BE2C (cell line): Measurements from ENCODE around the gene RNF220.
A peak's percentile ranks its signal among the peaks of the same experiment; 100 is the strongest.

Experiments
- DNase-seq: peaks from one replicate; pipeline ENCODE4 v3.0.0-alpha.2; 2020
- H3K27me3 ChIP-seq: fragments of 250-450 bp; sonication (Bioruptor Pico); 2 replicates; pipeline ENCODE4 v1.5.1; 2020; ENCODE audit warnings: mild to moderate bottlenecking
- H3K36me3 ChIP-seq: fragments of 250-450 bp; sonication (Bioruptor Pico); 2 replicates; pipeline ENCODE4 v1.5.1; 2020; ENCODE audit warnings: mild to moderate bottlenecking
- H3K4me1 ChIP-seq: fragments of 250-450 bp; sonication (Bioruptor Pico); 2 replicates; pipeline ENCODE4 v1.5.1; 2020
- H3K4me3 ChIP-seq: 2 replicates; pipeline ENCODE4 v1.5.1; 2011; ENCODE audit warnings: low read depth, low read length
- H3K9me3 ChIP-seq: fragments of 250-450 bp; sonication (Bioruptor Pico); 2 replicates; pipeline ENCODE4 v1.5.1; 2020
- TF ChIP-seq, protein P1 (sequence below): IDR thresholded peaks from 2 replicates; pipeline ENCODE4 v1.5.1; 2012; ENCODE audit warnings: mild to moderate bottlenecking, low read depth, low read length

The RNF220 gene

DNA sequence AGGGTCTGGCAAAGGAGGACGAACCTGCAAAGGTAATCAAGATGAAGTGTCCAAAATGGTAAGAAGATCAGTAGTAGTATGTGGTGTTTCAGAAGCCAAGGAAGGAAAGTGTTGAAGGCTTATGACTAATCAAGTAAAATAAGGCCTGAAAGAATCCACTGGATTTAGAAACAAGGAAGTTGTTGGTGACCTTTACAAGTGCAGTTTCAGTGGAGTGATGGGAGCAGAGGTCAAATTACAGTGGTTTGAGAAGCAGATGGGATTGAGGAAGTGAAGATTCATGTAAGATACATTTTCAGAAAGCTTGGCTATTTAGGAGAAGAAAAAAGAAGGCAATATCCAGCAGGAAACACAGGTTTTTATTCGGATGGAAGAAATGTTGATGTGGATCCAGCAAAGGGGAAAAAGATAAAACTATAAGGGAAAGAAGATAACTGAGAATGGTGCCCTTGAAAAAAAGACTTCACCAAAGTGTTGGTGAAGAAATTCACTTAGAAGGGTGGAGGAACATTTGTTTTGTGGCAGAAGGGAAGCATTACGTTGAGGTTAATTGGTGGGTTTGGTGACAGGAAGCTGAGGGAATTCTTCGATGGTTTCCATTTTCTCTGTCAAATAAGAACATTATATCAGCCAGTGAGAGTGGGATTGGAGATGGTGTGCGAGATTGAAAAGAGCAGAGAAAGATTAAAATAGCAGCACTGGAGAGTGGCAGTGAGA lies 271.6 kb downstream of the RNF220 start:
- TF ChIP-seq, protein P1, sequence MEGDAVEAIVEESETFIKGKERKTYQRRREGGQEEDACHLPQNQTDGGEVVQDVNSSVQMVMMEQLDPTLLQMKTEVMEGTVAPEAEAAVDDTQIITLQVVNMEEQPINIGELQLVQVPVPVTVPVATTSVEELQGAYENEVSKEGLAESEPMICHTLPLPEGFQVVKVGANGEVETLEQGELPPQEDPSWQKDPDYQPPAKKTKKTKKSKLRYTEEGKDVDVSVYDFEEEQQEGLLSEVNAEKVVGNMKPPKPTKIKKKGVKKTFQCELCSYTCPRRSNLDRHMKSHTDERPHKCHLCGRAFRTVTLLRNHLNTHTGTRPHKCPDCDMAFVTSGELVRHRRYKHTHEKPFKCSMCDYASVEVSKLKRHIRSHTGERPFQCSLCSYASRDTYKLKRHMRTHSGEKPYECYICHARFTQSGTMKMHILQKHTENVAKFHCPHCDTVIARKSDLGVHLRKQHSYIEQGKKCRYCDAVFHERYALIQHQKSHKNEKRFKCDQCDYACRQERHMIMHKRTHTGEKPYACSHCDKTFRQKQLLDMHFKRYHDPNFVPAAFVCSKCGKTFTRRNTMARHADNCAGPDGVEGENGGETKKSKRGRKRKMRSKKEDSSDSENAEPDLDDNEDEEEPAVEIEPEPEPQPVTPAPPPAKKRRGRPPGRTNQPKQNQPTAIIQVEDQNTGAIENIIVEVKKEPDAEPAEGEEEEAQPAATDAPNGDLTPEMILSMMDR: no peak
- no peaks in the 10 kb centered on the region for H3K9me3 ChIP-seq
- H3K4me1 ChIP-seq: no peaks in the 10 kb centered on the region
- H3K27me3 ChIP-seq: no peaks in the 10 kb centered on the region
- H3K4me3 ChIP-seq: no peak overlapping the region
- no peaks in the 10 kb centered on the region for H3K36me3 ChIP-seq
- no peak for DNase-seq

DNA sequence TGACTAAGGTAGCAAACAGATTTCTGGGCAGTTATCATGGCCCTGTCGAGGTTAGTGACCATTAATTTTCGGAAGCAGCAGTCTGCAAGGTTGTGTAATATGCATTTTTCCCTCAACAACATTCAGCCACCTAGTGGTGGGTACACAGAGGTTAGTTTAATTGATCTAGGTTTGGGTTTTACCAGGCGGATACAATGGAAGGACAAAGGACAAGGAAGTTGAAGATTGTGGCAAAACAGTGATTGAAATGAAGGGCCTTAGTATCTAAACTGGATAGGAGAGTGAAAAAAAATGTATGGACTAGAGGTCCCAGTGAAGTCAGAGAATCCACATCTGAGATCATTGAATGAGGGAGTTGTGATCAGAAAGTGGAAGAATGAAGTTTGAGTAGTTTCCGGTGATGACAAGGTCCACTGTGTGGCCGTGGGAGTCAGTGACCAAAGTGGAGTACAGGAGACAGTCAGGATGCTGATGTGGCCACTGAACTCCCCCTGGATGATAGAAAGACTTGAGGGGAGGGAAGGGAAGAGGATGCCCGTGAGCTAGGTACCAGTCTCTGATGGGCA lies 272.2 kb downstream of the RNF220 start:
- no peak for DNase-seq
- Histone ChIP-seq H3K4me3 (no peak overlapping the region), H3K9me3 (no peaks in the 10 kb centered on the region), H3K36me3 (no peaks in the 10 kb centered on the region), H3K27me3 (no peaks in the 10 kb centered on the region), H3K4me1 (no peaks in the 10 kb centered on the region)
- TF ChIP-seq, protein P1: peak; percentile 59

DNA sequence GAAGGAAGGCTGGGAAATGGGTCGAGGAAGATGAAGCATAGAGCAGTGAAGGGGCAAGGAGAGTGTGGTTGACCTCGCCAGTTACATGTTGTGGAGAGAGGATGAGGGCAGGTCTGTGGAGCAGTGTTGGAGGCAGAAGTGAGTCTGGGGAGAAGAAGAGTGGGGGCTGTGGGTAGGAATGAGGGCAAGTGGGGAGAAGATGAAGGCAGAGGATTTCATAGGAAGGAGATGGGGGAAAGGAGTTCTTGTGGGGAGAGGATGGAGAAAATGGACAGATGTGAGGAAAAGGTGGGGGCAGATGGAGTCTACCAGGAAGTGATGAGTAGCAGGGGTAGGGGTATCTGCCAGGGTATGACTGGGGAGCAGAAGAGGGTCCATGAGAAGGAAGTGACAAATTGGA lies 273.1 kb downstream of the RNF220 start:
- Histone ChIP-seq H3K36me3 (no peaks in the 10 kb centered on the region), H3K4me1 (no peaks in the 10 kb centered on the region)
- TF ChIP-seq, protein P1: no peak

DNA sequence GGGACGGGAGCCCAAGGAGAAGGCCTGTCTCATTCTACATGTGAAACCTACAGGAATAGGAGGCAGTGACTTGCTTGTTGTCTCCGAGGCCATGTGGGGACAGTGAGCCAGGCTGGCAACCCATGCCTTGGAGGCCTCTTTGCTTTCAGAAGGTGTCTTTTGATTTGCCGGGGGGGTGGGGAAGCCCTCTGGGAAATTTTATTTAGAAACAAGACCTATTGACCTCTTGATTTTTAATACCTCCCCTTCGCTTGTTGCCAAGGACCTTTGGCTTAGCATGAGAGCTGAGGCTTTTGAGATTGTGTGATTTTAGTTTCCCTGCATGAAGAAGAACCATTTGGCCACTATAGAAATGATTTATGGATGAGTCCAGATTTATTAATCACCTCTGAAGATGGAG lies 273.6 kb downstream of the RNF220 start:
- H3K9me3 ChIP-seq: no peaks in the 10 kb centered on the region
- H3K4me3 ChIP-seq: no peak overlapping the region
- H3K4me1 ChIP-seq: no peaks in the 10 kb centered on the region
- H3K27me3 ChIP-seq: no peaks in the 10 kb centered on the region
- TF ChIP-seq, protein P1: no peak
- no peak for DNase-seq
- no peaks in the 10 kb centered on the region for H3K36me3 ChIP-seq

More for the DNA sequence above, 273.1 kb downstream of the RNF220 start:
- DNase-seq: no peak
- Histone ChIP-seq H3K4me3 (no peak overlapping the region), H3K9me3 (no peaks in the 10 kb centered on the region), H3K27me3 (no peaks in the 10 kb centered on the region)

DNA sequence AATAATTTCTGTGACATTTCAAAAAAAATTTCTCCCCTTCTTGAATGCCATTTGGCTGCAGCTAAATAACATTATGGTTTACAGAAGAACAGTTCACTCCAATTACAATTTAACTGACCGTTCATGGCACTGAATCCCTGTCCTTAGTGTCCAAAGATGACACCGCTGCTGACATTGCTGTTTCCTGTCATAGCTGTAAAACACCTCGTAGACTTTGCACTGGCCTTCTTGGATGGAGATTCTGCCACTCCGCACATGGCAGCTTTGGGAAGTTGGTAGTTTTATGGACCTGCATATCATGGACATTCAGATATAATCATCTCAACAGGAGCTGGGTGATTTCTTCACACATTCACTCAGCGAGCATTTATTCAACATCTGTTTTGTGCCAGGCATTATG lies 274.4 kb downstream of the RNF220 start:
- DNase-seq: no peak
- TF ChIP-seq, protein P1: no peak
- no peaks in the 10 kb centered on the region for H3K9me3 ChIP-seq

More for the DNA sequence above, 274.4 kb downstream of the RNF220 start:
- no peaks in the 10 kb centered on the region for H3K36me3 ChIP-seq
- no peak overlapping the region for H3K4me3 ChIP-seq
- no peaks in the 10 kb centered on the region for H3K4me1 ChIP-seq
- H3K27me3 ChIP-seq: no peaks in the 10 kb centered on the region
